ENCODE data around the gene NPIPA8.
"Not testable (repeated sequence)": the region's sequence is repeated elsewhere in the genome, so short reads cannot be mapped to it uniquely, and the experiment has no call there.

The NPIPA8 gene

DNA sequence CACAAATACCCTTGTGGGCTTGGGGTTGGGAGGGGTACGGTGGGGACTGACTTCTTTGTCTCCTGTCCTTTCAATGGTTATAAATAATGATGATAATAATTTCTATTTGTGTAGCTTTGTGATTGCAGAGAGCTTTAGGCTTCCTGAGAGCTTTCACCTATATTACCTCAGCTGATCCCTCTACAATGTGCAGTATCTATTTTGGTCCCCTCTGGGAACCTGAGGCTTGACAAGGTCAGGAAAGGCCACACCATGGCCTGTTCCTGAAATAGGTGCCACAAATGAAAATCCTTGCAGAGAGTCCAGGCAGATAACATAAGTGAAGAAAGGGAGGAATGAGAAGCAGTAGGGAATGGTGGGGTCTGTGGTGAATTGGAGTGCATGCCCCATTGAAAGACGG, 45.6 kb downstream of the NPIPA8 start:
- not testable (repeated sequence) for H2AFZ ChIP-seq (ENCODE audit: low read depth, low read length); H3K27ac ChIP-seq (ENCODE audit: low read length); H3K27me3 ChIP-seq (ENCODE audit: low read depth, low read length); H4K20me1 ChIP-seq (ENCODE audit: insufficient read depth, low read length); H3K9ac ChIP-seq (ENCODE audit: low read length); H3K36me3 ChIP-seq (replicated peaks; ENCODE audit: low read depth, low read length); H3K79me2 ChIP-seq (ENCODE audit: low read length); H3K9me3 ChIP-seq (ENCODE audit: insufficient read depth, low read length); H3K4me1 ChIP-seq (ENCODE audit: low read length); H3K4me2 ChIP-seq (ENCODE audit: low read length); H3K4me3 ChIP-seq (ENCODE audit: low read length)

DNA sequence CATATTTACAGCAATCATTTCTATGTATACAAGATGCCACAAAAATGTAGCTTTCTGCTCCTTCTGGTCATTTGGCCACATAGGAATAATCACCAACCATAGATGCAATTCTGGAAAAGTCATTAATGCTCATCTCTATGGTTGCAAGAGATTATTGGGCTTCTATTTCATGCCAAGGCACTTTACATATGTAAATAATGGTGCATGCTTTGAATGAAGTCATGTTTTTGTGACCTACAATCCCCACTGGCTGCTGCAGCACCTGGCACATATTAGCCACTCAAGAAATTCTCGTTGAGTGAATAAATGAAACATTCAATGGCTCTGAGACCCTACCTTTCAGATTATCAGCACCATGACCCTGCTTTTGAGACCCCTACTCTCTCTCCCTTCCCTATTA, 50.2 kb downstream of the NPIPA8 start:
- not testable (repeated sequence) for H2AFZ ChIP-seq (ENCODE audit: low read depth, low read length); H3K27ac ChIP-seq (ENCODE audit: low read length); H3K9me3 ChIP-seq (ENCODE audit: insufficient read depth, low read length); H3K4me1 ChIP-seq (ENCODE audit: low read length); H3K27me3 ChIP-seq (ENCODE audit: low read depth, low read length); H3K4me2 ChIP-seq (ENCODE audit: low read length); H3K9ac ChIP-seq (ENCODE audit: low read length); H3K36me3 ChIP-seq (replicated peaks; ENCODE audit: low read depth, low read length); H3K4me3 ChIP-seq (ENCODE audit: low read length); H3K79me2 ChIP-seq (ENCODE audit: low read length); H4K20me1 ChIP-seq (ENCODE audit: insufficient read depth, low read length)

DNA sequence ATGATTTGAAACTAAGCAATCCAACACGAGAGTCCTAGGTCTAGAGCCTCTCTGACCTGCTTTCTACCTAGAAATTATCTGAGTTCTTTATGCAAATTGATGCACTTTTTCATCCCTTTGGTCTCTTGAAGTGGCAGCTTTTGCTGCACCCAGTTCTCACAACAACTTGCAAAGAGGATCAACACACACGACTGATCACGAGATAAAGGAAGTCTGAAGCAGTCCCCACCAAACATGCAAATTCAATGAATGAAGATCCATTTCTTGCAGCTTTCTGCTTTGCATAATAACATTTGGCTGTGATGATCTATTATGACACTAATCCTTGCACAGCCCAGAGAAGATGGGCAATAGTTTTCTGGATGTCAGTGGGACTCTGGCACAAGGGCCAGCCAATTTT, 56.2 kb downstream of the NPIPA8 start:
- not testable (repeated sequence) for H3K4me2 ChIP-seq (ENCODE audit: low read length); H3K4me3 ChIP-seq (ENCODE audit: low read length); H4K20me1 ChIP-seq (ENCODE audit: insufficient read depth, low read length); H3K27me3 ChIP-seq (ENCODE audit: low read depth, low read length); H3K36me3 ChIP-seq (replicated peaks; ENCODE audit: low read depth, low read length); H2AFZ ChIP-seq (ENCODE audit: low read depth, low read length); H3K27ac ChIP-seq (ENCODE audit: low read length); H3K79me2 ChIP-seq (ENCODE audit: low read length); H3K4me1 ChIP-seq (ENCODE audit: low read length); H3K9me3 ChIP-seq (ENCODE audit: insufficient read depth, low read length); H3K9ac ChIP-seq (ENCODE audit: low read length)

DNA sequence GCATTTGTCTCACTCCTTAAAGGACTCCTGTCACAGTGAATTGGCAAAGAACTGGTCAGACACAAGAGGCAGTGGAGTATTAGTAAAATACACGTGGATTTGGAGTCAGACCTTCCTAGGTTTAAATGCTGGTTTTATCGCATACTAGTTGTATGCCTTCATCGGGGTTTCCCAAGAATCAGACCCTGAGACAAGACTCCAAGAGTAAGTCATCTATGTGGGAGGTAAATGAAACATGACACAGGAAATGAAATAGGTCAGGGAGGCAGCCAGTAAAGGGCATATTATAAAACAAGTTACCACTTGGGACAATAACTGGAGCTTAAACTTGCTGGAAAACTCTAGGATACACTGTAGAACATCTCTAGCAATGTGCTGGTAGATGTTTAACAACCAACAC, 59.8 kb downstream of the NPIPA8 start:
- H3K4me1 ChIP-seq (ENCODE audit: low read length); H3K79me2 ChIP-seq (ENCODE audit: low read length); H3K4me2 ChIP-seq (ENCODE audit: low read length); H3K4me3 ChIP-seq (ENCODE audit: low read length); H2AFZ ChIP-seq (ENCODE audit: low read depth, low read length); H3K9me3 ChIP-seq (ENCODE audit: insufficient read depth, low read length); H3K27me3 ChIP-seq (ENCODE audit: low read depth, low read length); H3K27ac ChIP-seq (ENCODE audit: low read length); H4K20me1 ChIP-seq (ENCODE audit: insufficient read depth, low read length); H3K36me3 ChIP-seq (replicated peaks; ENCODE audit: low read depth, low read length); H3K9ac ChIP-seq (ENCODE audit: low read length): not testable (repeated sequence)

GRCh38 chr16:18270171-18270570, 66.4 kb downstream of the NPIPA8 start:
- H3K9ac ChIP-seq (ENCODE audit: low read length); H3K4me1 ChIP-seq (ENCODE audit: low read length); H3K36me3 ChIP-seq (replicated peaks; ENCODE audit: low read depth, low read length): not testable (repeated sequence)

More at GRCh38 chr16:18270171-18270570, 66.4 kb downstream of the NPIPA8 start:
- not testable (repeated sequence) for H3K79me2 ChIP-seq (ENCODE audit: low read length); H3K27me3 ChIP-seq (ENCODE audit: low read depth, low read length); H3K4me2 ChIP-seq (ENCODE audit: low read length); H3K27ac ChIP-seq (ENCODE audit: low read length); H3K4me3 ChIP-seq (ENCODE audit: low read length); H3K9me3 ChIP-seq (ENCODE audit: insufficient read depth, low read length); H2AFZ ChIP-seq (ENCODE audit: low read depth, low read length); H4K20me1 ChIP-seq (ENCODE audit: insufficient read depth, low read length)

All from OCI-LY3 (cell line).